Measurements from ENCODE around the gene QARS1. TPM values are rescaled to one million over a fixed set of nuclear protein-coding genes. Genes with fewer than 3 reads are reported as not detected.

The QARS1 gene
- total RNA-seq, 1 experiment from 2014 or later, result 220 TPM

- Histone ChIP-seq H2AFZ (ENCODE audit: low read length) (no peak overlapping the region), H3K9me3 (ENCODE audit: low read length) (no peaks in the 10 kb centered on the region), H3K27ac (ENCODE audit: low read length) (no peak overlapping the region), H3K9ac (ENCODE audit: low read length) (no peak overlapping the region), H3K27me3 (ENCODE audit: low read length) (no peaks in the 10 kb centered on the region), H4K20me1 (ENCODE audit: insufficient read depth, low read depth, low read length) (no peaks in the 10 kb centered on the region), H3K4me3 (ENCODE audit: low read length) (no peak overlapping the region), H3K36me3 (ENCODE audit: insufficient read depth, low read length) (no peaks in the 10 kb centered on the region), H3K4me2 (ENCODE audit: low read depth, low read length, poor library complexity, severe bottlenecking) (no peak overlapping the region), H3K79me2 (ENCODE audit: low read length) (no peaks in the 10 kb centered on the region), H3K4me1 (ENCODE audit: low read length) (no peaks in the 10 kb centered on the region), H3K9me2 (replicated peaks; ENCODE audit: insufficient read depth, low read length) (no peaks in the 10 kb centered on the region)
- no peak for DNase-seq
Measured at GRCh38 chr3:49133226-49133951, 28.8 kb upstream of the QARS1 start.

- H3K4me3 ChIP-seq (ENCODE audit: low read length), result no peak within 1 kb of the TSS
- no peaks in the 10 kb centered on the region for H3K36me3 ChIP-seq (ENCODE audit: insufficient read depth, low read length)
- H3K79me2 ChIP-seq (ENCODE audit: low read length), result no peaks in the 10 kb centered on the region
- H2AFZ ChIP-seq (ENCODE audit: low read length), result no peak within 1 kb of the TSS
- no peak for DNase-seq
- H3K9me3 ChIP-seq (ENCODE audit: low read length), result no peaks in the 10 kb centered on the region
- H4K20me1 ChIP-seq (ENCODE audit: insufficient read depth, low read depth, low read length), result no peaks in the 10 kb centered on the region
- no peak within 1 kb of the TSS for H3K9ac ChIP-seq (ENCODE audit: low read length)
- no peaks in the 10 kb centered on the region for H3K27me3 ChIP-seq (ENCODE audit: low read length)
- no peaks in the 10 kb centered on the region for H3K9me2 ChIP-seq (replicated peaks; ENCODE audit: insufficient read depth, low read length)
- H3K4me1 ChIP-seq (ENCODE audit: low read length), result no peaks in the 10 kb centered on the region
- no peak within 1 kb of the TSS for H3K27ac ChIP-seq (ENCODE audit: low read length)
- no peak within 1 kb of the TSS for H3K4me2 ChIP-seq (ENCODE audit: low read depth, low read length, poor library complexity, severe bottlenecking)
Measured at GRCh38 chr3:49132437-49133225, 28.1 kb upstream of the QARS1 start, which contains the start of gene LAMB2. Gene LAMB2 (minus strand): TSS chr3:49133050. CDS start chr3:49132867, 183 bp downstream.

- Histone ChIP-seq H3K4me1 (ENCODE audit: low read length) (no peaks in the 10 kb centered on the region), H3K9ac (ENCODE audit: low read length) (no peak overlapping the region), H3K9me3 (ENCODE audit: low read length) (no peaks in the 10 kb centered on the region), H2AFZ (ENCODE audit: low read length) (no peak overlapping the region), H3K79me2 (ENCODE audit: low read length) (no peaks in the 10 kb centered on the region), H3K27me3 (ENCODE audit: low read length) (no peaks in the 10 kb centered on the region), H3K4me3 (ENCODE audit: low read length) (no peak overlapping the region), H3K27ac (ENCODE audit: low read length) (no peak overlapping the region), H4K20me1 (ENCODE audit: insufficient read depth, low read depth, low read length) (no peaks in the 10 kb centered on the region), H3K36me3 (ENCODE audit: insufficient read depth, low read length) (no peaks in the 10 kb centered on the region), H3K9me2 (replicated peaks; ENCODE audit: insufficient read depth, low read length) (no peaks in the 10 kb centered on the region), H3K4me2 (ENCODE audit: low read depth, low read length, poor library complexity, severe bottlenecking) (no peak overlapping the region)
- DNase-seq, result no peak
Measured at GRCh38 chr3:49132073-49132436, 27.5 kb upstream of the QARS1 start.

GRCh38 chr3:49131576-49131975 lies 27.0 kb upstream of the QARS1 start:
- Histone ChIP-seq H3K4me1 (ENCODE audit: low read length) (no peaks in the 10 kb centered on the region), H4K20me1 (ENCODE audit: insufficient read depth, low read depth, low read length) (no peaks in the 10 kb centered on the region), H3K79me2 (ENCODE audit: low read length) (no peaks in the 10 kb centered on the region), H3K9me3 (ENCODE audit: low read length) (no peaks in the 10 kb centered on the region), H3K27ac (ENCODE audit: low read length) (no peak overlapping the region), H3K9me2 (replicated peaks; ENCODE audit: insufficient read depth, low read length) (no peaks in the 10 kb centered on the region), H3K4me3 (ENCODE audit: low read length) (no peak overlapping the region), H3K27me3 (ENCODE audit: low read length) (no peaks in the 10 kb centered on the region), H3K4me2 (ENCODE audit: low read depth, low read length, poor library complexity, severe bottlenecking) (no peak overlapping the region), H3K9ac (ENCODE audit: low read length) (no peak overlapping the region), H3K36me3 (ENCODE audit: insufficient read depth, low read length) (no peaks in the 10 kb centered on the region), H2AFZ (ENCODE audit: low read length) (no peak overlapping the region)
- DNase-seq, result no peak

- DNase-seq, result no peak
- Histone ChIP-seq H2AFZ (ENCODE audit: low read length) (no peak overlapping the region), H3K9me2 (replicated peaks; ENCODE audit: insufficient read depth, low read length) (no peaks in the 10 kb centered on the region), H3K79me2 (ENCODE audit: low read length) (no peaks in the 10 kb centered on the region), H4K20me1 (ENCODE audit: insufficient read depth, low read depth, low read length) (no peaks in the 10 kb centered on the region), H3K27ac (ENCODE audit: low read length) (no peak overlapping the region), H3K4me2 (ENCODE audit: low read depth, low read length, poor library complexity, severe bottlenecking) (no peak overlapping the region), H3K4me3 (ENCODE audit: low read length) (no peak overlapping the region), H3K9ac (ENCODE audit: low read length) (no peak overlapping the region), H3K4me1 (ENCODE audit: low read length) (no peaks in the 10 kb centered on the region), H3K36me3 (ENCODE audit: insufficient read depth, low read length) (no peaks in the 10 kb centered on the region), H3K27me3 (ENCODE audit: low read length) (no peaks in the 10 kb centered on the region), H3K9me3 (ENCODE audit: low read length) (no peaks in the 10 kb centered on the region)
Measured at GRCh38 chr3:49131040-49131439, 26.5 kb upstream of the QARS1 start.

GRCh38 chr3:49124991-49125670 lies 20.6 kb upstream of the QARS1 start:
- Histone ChIP-seq H3K27ac (ENCODE audit: low read length) (no peak overlapping the region), H3K4me2 (ENCODE audit: low read depth, low read length, poor library complexity, severe bottlenecking) (no peak overlapping the region), H3K9me3 (ENCODE audit: low read length) (no peaks in the 10 kb centered on the region), H3K79me2 (ENCODE audit: low read length) (peaks cover 2% of the 10 kb centered on the region), H3K9me2 (replicated peaks; ENCODE audit: insufficient read depth, low read length) (no peaks in the 10 kb centered on the region), H3K9ac (ENCODE audit: low read length) (no peak overlapping the region), H2AFZ (ENCODE audit: low read length) (0 out of 2 replicates have a peak overlapping the region, but pooled peaks have one; percentile 42), H3K27me3 (ENCODE audit: low read length) (no peaks in the 10 kb centered on the region), H4K20me1 (ENCODE audit: insufficient read depth, low read depth, low read length) (no peaks in the 10 kb centered on the region), H3K4me3 (ENCODE audit: low read length) (no peak overlapping the region), H3K4me1 (ENCODE audit: low read length) (peaks cover 9% of the 10 kb centered on the region), H3K36me3 (ENCODE audit: insufficient read depth, low read length) (no peaks in the 10 kb centered on the region)
- DNase-seq, result peak; percentile 67

- H3K4me3 ChIP-seq (ENCODE audit: low read length), result no peak overlapping the region
- no peak overlapping the region for H3K9ac ChIP-seq (ENCODE audit: low read length)
- H4K20me1 ChIP-seq (ENCODE audit: insufficient read depth, low read depth, low read length), result peaks cover 5% of the 10 kb centered on the region; the same call in 1 of the 2 replicates
Measured at GRCh38 chr3:49124203-49124602, 19.6 kb upstream of the QARS1 start.

GRCh38 chr3:49123687-49124086 lies 19.1 kb upstream of the QARS1 start:
- Histone ChIP-seq H3K9me3 (ENCODE audit: low read length) (no peaks in the 10 kb centered on the region), H3K79me2 (ENCODE audit: low read length) (peaks cover 16% of the 10 kb centered on the region), H3K27me3 (ENCODE audit: low read length) (no peaks in the 10 kb centered on the region), H3K4me3 (ENCODE audit: low read length) (no peak overlapping the region), H3K27ac (ENCODE audit: low read length) (no peak overlapping the region), H3K36me3 (ENCODE audit: insufficient read depth, low read length) (peaks cover 3% of the 10 kb centered on the region; the same call in 1 of the 2 replicates), H4K20me1 (ENCODE audit: insufficient read depth, low read depth, low read length) (peaks cover 5% of the 10 kb centered on the region; the same call in 1 of the 2 replicates), H3K4me1 (ENCODE audit: low read length) (peaks cover 21% of the 10 kb centered on the region), H2AFZ (ENCODE audit: low read length) (no peak overlapping the region), H3K9ac (ENCODE audit: low read length) (no peak overlapping the region), H3K4me2 (ENCODE audit: low read depth, low read length, poor library complexity, severe bottlenecking) (no peak overlapping the region), H3K9me2 (replicated peaks; ENCODE audit: insufficient read depth, low read length) (no peaks in the 10 kb centered on the region)
- DNase-seq, result no peak

More at GRCh38 chr3:49124203-49124602, 19.6 kb upstream of the QARS1 start:
- peaks cover 16% of the 10 kb centered on the region for H3K4me1 ChIP-seq (ENCODE audit: low read length)
- H3K79me2 ChIP-seq (ENCODE audit: low read length), result peaks cover 11% of the 10 kb centered on the region
- no peaks in the 10 kb centered on the region for H3K9me3 ChIP-seq (ENCODE audit: low read length)
- H3K4me2 ChIP-seq (ENCODE audit: low read depth, low read length, poor library complexity, severe bottlenecking), result no peak overlapping the region
- H3K36me3 ChIP-seq (ENCODE audit: insufficient read depth, low read length), result no peaks in the 10 kb centered on the region
- no peak overlapping the region for H3K27ac ChIP-seq (ENCODE audit: low read length)
- no peak for DNase-seq
- no peaks in the 10 kb centered on the region for H3K9me2 ChIP-seq (replicated peaks; ENCODE audit: insufficient read depth, low read length)
- no peak overlapping the region for H2AFZ ChIP-seq (ENCODE audit: low read length)
- no peaks in the 10 kb centered on the region for H3K27me3 ChIP-seq (ENCODE audit: low read length)
